ENCODE results near the gene ADARB2.
"Not testable (repeated sequence)": the region's sequence is repeated elsewhere in the genome, so short reads cannot be mapped to it uniquely, and the experiment has no call there.

ADARB2 gene

DNA sequence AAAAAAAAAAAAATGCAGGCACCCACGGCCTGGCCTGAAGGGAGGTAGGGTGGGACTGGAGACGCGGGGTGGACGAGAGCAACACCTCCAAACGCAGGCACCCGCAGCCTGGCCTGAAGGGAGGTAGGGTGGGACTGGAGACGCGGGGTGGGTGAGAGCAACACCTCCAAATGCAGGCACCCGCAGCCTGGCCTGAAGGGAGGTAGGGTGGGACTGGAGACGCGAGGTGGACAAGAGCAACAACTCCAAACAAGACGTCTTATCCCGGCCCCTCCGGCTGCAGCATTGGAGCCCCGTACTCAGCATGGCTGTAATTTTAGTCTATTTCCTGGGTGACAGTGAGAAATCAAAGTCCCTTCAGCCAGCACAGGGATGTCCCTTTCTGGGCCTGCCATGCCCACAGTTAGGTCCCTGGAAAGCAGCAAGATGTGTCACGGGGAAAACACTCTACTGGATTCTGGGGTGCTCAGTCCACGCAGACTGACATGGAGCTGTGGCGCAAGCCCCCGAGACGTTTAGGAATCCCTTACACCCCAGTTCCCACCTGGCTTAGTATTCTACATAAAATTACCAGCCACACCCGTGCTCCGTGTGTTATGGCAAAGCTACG, 561.3 kb downstream of the ADARB2 start:
- no peak for DNase-seq (ENCODE audit: low read depth in 2 of 2)

DNA sequence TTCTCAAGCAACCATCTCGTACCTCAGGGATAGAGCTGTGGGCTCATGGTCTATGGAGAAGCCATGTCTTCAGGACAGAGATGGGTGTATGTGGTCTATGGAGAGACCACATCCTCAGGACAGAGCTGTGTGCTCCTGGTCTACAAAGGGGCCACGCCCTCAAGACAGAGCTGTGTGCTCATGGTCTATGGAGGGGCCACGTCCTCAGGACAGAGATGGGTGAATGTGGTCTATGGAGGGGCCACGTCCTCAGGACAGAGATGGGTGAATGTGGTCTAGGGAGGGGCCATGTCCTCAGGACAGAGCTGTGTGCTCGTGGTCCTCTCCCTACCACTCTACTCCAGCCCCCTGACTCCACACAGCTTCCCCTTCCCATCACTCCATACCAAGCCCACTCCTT, 563.3 kb downstream of the ADARB2 start:
- DNase-seq (ENCODE audit: low read depth in 2 of 2) = no peak

DNA sequence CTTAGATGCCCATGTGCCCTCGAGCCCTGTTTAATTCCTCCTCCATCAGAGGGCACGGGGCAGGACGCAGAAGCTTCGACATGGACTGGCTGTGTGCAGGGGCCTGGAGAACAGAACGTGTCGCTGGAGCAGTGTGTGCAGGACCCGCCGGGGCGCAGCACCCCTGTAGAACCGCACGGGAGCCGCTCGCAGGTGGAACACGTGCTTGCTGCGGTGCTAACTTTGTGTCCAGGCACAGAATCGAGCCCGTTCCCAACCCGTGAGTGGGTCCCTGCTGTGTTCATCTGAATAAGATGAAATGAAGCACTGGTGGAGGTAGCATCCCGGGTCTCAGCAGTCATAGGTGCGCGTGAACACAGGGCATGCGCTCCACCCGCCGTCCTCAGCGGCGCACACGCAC, 564.2 kb downstream of the ADARB2 start:
- DNase-seq (ENCODE audit: low read depth in 2 of 2) = no peak

DNA sequence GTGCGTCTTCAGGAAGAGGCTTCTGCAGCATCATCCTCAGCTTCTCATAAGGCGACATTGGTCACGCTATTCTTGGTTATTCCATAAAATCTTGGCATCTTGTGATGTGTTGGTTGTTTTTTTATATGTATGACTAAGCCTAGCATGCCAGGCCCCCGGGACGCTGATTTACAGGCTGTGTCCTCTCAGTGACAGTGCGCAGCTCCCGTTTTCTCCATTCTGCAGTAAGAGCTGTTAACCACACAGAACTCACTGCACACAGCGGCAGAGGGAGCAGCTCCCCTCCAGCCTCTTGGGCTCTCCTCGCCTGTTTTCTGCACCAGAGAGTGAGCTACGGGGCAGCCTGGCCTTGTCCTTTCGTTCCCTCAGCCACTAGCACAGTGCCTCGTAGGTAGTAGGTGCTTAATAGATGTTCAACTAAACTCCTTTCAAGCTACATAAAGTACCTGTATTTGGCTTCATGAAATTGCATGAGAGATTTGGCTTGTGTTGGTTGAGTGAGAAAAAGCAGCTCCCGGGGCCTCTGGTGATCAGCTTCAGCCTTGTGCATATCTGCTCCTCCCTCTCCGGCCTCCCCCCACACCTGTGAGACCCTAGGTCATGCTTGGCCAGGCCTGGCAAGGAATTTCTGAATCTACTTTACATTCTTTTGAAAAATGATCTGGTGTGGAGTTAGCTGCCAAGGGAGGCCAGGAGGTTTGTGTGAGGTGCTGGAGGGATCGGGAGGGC, 564.9 kb downstream of the ADARB2 start:
- DNase-seq (ENCODE audit: low read depth in 2 of 2) = no peak

DNA sequence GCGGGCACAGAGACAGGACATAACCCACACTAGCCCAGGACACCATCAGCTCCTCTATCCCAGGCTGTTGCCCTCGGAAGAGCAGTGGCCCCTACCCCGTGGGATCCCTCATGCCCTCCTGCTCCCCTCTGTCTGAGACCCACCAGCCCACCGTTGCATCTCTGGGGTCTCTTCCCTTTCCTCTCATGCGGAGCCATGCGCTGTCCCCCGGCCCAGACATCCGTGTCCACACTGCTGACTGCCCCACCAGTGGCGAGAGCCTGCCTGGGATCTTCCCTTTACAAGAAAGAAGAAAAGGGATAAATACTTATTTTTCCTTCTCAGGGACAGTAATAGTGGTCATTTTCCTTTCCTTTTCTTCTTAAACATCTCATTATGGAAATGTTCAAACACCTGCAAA, 565.7 kb downstream of the ADARB2 start:
- DNase-seq (ENCODE audit: low read depth in 2 of 2) = no peak

DNA sequence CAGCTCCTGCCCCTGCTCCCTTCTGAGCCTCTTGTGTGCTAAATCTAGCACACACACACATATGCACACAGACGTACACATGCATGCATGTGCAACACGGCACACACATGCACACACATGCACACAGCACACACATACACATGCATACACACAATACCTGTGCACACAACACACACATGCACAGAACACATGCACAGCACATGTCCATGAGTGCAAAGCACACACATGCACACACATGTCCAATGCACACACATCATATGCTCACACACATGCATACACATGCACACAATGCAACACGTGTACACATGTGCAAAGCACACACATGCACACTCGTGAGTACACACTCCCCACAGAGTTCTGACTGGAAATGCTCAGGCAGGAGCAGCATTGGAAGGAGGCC, 566.1 kb downstream of the ADARB2 start:
- no peak for DNase-seq (ENCODE audit: low read depth in 2 of 2)

DNA sequence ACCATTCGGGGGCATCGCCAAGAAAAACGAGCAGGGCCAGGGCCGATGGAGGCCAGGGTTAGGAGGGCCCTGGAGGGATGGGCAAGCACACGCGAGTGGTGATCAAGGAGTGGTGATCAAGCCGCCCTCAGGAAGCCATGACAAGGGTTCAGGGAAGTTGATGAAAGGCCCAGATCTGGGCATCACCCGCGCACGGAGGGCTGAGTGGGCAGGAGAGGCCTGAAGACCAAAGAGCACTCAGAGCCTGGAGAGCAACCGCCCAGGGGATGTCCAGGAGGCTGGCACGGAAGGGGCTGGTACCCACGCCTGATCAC, 566.5 kb downstream of the ADARB2 start:
- no peak for DNase-seq (ENCODE audit: low read depth in 2 of 2)

DNA sequence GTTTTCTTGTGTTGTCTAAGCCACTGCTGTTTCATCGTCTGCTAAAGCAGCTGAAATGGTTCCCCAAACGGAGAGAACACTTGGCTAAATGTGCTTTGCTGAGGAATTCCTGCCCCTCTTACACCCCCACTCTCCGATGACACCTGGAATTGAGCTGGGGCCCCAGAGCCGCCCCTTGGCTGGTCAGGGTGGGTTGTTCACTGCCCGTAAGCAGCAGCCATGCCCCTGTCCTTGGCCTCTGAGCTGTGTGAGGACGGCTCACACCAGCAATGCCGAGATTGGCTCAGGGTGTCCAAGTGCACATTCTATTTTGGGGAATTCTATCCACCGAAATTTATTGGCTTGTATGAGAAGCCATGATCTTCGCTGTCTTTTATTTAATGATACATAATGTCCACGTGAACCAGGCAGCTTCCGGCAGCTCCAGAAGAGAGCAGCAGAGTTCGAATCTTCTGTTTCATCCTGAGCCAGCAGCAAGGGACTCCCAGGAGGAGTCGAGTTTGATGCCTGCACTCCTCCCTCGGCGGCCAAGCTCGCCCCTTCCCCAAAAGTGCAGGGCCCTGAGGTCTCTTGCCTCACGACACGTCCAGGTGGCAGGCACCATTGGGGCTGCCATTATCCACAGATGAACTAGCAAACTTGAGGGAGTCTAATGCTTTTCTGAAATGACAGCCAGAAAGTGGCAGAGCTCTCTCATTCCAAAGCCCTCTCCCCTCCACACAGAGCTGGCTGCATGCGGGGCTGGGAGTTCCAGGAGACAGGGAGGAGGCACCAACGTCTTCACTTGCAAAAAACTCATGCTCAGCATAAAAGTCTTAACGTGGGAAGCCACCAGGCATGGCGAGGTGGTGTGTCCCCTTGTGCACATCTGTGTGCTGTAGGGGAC, 567.1 kb downstream of the ADARB2 start:
- DNase-seq (ENCODE audit: low read depth in 2 of 2) = no peak

DNA sequence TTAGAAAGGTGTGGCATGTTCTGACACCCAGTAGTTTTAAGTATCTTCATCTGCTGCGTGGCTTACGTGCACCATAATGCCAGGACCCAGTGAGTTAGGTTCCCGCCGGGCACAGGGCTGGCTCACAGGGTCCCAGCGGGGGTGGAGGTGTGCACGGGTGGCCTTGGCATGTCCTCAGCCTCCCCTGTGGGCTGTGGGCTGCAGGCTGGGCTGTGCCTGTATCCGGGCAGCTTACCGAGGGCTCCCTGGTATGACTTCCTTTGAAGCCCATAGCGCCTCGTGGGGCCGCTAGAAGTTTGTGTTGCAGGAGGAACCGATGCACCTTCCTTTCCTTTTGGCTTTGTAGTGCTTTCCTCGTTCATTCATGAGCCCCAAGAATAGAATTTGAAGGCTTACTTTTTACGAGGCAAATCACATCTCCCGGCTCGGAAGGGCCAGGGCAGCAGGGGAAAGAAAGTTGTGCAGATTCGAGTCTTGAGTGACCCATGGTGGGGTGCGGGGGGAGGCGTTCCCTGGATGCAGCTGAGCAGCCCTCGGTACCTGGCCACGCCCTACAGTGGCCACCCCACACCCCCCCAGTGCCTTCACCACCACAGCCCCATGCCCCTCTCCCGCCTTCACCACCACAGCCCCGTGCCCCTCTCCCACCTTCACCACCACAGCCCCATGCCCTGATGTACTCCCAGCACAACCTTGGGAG, 568.0 kb downstream of the ADARB2 start:
- DNase-seq (ENCODE audit: low read depth in 2 of 2) = no peak

DNA sequence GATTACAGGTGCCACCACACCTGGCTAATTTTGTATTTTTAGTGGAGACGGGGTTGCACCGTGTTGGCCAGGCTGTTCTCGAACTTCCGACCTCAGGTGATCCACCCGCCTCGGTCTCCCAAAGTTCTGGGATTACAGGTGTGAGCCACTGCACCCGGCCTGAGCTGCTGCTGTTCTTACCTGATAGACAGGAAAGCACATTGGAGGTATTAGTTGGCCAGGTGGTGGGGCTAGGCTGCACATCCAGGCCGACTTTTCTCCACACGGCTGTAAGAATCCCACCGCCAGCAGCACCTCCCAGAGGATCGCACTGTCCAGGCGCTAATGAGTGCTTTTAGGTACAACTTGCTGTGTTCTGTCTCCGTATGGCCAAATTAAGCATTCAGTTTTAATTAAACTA, 568.6 kb downstream of the ADARB2 start:
- DNase-seq (ENCODE audit: low read depth in 2 of 2) = no peak

DNA sequence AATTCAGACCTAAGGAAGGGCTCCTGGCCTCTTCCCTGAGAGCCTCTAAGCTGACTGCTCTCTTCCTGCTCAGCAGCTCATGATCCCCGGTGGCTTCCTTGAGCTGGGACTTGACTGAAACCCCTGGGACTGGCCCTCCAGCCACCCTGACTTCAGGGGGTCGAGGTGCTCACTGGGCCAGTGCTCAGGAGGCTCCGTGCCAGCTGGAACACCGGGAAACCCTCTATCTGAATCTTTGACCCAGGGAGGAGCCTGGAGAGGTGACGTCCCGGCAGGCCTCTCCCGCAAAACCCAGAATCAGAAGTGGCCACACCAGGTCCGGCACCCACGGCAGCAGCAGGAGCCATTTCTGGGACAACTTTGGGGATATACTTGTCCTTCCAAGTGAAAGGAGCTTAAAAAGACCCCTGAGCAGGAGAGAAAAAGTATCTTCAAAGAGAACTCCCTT, 570.5 kb downstream of the ADARB2 start:
- no peak for DNase-seq (ENCODE audit: low read depth in 2 of 2)

DNA sequence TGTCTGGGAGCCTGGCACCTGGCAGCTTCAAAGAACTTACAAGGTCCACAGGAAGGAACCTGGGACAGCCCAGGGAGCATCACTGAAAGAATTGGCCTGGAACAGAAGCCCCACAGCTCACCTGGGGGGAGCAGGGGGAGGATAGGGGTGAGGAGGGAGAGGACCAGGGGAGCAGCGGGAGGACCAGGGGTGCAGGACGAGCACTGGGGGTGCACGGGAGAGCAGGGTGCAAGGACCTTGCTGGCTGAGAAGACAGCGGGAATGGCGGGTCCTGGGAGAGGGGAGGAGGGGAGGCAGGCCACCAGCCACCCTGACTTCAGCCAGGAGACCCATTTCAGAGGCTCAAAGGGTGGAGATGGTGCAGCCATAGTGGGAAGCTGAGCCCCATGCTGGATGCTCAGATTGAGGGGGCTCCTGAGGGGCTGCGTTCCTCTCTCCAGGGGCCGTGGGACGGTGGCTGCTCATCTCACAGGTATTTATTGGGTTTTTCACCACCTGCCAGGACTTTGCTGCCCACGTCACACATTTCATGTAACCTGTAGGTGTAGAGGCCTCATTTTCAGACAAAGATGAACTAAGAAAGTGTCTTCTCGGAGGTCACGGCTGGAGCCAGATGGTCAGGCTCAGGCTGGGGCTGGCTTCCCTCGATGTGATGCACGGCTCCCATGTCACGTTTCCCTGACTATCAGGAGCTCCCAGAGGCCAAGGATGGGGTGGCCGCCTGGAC, 571.1 kb downstream of the ADARB2 start:
- DNase-seq (ENCODE audit: low read depth in 2 of 2) = no peak

DNA sequence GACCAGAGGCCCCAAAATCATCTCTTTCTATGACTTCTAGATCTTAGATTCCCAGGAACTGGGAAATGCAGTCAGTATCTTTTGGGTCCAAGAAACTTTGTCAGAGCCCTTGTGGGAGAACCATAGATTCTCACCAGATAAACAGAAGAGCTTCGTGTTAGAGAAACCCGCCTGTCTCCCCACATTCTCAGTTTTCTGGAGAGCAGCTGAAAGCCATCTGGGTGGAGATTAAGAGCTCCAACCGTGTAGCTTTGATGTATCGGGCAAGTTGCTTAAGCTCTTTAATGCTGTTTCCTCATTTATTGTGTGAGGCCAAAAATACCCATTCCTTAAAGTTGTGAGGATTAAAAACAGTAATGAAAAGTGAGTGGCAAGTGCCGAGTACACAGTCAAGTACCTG, 573.5 kb downstream of the ADARB2 start:
- DNase-seq (ENCODE audit: low read depth in 2 of 2) = no peak

DNA sequence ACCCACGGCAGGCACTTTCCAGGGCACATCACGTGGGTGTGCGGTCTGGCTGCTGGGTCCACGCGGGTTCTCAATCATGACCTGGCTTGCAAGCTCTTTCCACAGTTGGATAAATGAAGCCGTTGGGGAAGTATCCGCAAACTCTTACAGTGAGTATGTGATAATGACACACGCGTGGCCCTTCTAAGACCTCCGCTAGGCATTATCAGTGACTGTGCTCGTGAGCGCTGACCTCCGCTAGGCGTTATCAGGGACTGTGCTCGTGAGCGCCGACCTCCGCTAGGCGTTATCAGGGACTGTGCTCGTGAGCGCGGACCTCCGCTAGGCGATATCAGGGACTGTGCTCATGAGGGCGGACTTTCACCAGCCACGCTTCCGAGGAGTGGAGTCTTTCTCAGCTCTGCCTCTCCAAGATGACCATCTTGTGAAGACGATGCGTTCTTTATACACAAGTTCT, 574.1 kb downstream of the ADARB2 start:
- no peak for DNase-seq (ENCODE audit: low read depth in 2 of 2)

DNA sequence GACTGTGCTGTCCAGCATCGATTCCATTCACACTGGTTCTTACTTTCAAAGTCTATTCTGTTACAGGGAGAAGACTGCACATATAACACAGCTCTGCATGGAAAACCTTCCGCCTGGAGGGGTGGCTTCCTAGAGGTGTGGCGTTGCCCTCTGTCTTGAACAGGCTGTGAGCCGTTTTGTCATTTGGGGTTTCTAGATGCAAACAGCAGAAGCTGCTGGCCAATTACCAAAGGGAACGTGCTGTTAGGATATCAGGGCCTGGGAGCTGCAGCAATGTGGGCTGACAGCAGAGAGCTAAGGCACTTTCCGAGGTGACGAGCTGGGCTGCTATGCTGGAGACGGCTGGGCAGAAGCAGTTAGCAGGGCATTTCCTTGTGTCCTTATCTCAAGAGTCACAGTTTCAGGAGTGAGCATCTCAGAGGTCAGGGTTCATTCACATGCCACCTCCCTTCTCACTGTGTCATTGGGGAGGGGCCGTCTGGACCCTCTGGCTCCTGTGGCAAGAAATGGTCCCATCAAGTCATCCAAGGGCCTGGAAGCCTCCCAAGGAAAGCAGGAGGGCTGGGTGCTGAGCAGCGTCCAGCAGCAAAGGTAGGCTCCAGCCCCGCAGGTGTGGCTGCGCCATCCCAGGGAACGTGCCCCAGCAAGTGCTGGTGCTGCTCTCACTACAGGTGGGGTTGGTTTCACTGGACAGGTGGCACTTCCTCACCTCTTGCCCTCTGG, 574.7 kb downstream of the ADARB2 start:
- DNase-seq (ENCODE audit: low read depth in 2 of 2) = no peak

DNA sequence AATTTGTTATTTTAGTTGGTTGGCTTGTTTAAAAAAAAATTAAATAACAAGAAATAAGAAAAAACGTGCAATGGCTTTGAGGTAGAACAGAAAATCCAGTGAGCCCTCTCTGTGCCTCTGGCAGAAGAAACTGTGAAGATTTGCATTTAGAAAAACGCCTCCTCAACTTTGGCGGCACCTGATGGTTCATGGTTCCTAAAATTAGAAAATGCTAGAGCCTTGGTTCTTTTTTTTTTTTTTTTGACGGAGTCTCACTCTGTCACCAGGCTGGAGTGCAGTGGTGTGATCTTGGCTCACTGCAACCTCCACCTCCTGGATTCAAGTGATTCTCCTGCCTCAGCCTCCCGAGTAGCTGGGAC, 576.0 kb downstream of the ADARB2 start:
- not testable (repeated sequence) for DNase-seq (ENCODE audit: low read depth in 2 of 2)

DNA sequence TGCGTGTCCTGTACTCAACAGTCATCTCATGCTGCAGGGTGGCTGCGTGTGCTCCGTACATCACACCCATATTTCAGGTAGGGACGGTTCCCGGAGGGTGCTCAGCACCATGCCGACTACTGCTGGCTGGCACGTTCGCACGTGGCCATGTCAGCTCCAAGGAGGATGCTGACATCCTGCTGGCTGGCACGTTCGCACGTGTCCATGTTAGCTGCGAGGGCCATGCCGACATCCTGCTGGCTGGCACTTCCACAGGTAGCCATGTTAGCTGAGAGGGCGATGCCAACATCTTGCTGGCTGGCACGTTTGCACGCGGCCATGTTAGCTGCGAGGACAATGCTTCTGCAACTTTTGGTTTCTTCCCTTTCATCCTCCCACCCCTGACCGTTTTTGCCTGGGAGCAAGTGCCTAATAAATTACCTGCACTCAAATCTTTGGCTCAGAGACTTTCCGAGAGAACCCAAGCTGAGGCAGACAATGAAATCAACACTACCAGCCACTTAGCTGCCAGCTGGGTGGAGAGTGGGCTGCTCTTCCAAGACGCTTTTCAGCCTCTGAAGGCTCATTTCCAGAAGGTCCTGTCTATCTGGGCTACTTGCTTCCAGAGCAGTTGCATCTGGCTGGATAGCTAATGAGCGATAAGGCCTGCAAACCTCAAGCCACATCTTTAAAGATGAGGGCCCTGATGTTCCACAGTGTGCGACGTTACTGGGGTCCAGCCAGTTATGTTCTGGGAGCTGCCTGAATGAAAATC, 576.6 kb downstream of the ADARB2 start:
- no peak for DNase-seq (ENCODE audit: low read depth in 2 of 2)

DNA sequence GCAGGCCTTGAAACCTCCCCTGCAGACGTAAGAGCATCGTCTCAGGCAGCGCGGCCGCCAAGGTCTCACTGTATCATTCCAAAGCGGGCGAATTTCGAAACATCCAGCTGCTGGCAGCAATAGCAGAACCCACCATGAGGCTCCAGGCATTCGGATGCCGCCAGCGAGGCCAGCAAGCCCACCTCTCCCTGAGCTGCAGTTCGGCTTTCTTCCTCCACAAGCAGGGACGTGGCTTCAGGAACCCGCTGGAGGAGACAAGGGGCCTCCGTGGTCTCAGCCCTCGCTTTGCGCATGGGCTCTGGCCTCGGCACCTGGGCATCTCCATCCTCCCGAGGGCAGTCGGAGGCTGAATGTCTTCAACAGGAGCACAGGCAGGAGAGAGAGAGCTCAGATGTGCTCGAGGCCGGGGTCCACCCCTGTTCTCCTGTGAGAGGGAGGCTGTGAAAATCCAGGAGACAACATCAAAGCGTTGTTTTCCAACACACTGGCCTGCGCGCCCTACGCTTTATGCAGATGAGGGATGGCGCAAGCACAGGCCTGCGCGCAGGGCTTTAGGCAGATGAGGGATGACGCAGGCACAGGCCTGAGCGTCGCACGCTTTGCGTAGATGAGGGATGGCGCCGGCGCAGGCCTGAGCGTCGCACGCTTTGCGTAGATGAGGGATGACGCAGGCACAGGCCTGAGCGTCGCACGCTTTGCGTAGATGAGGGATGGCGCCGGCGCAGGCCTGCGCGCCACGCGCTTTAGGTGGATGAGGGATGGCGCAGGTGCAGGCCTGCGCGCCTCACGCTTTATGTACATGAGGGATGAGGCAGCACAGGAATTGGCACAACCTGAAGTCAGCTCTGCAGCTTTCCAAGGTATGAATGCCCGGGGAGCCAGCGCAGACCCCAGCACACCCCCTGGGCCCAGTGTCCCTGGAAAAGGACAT, 577.9 kb downstream of the ADARB2 start:
- DNase-seq (ENCODE audit: low read depth in 2 of 2) = no peak

DNA sequence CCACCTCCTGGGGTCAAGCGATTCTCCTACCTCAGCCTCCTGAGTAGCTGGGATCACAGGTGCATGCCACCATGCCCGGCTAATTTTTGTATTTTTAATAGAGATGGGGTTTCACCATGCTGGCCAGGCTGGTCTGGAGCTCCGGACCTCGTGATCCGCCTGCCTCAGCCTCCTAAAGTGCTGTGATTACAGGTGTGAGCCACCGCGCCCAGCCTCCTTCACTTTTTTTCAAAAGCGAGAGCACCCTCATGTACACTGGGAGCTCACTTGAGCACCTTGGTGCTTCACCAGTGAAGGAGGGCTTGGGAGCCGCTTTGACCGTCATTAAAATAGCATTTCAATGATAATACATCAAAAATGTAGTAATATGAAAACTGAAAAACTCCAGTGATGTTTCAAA, 578.8 kb downstream of the ADARB2 start:
- not testable (repeated sequence) for DNase-seq (ENCODE audit: low read depth in 2 of 2)
